ENCODE data around the gene MASP1. TPM values are rescaled to one million over a fixed set of nuclear protein-coding genes. Genes with fewer than 3 reads are reported as not detected.

Gene MASP1
- total and polyA plus RNA-seq, 12 donors, result 0.72 to 19.5 (median 4.9) TPM

- H3K4me3 ChIP-seq, result no peak overlapping the region
- no peaks in the 10 kb centered on the region for H3K4me1 ChIP-seq (replicated peaks in 1 of 2)
- DNase-seq, result peak in 5 of 7 donors; percentile 24 to 51 (median 32)
- intact Hi-C loops (cut with DNase I), result no loop called here
- no peak overlapping the region for H3K27ac ChIP-seq
- no peaks in the 10 kb centered on the region for H3K9me3 ChIP-seq (replicated peaks in 1 of 3)
- H3K27me3 ChIP-seq, result no peaks in the 10 kb centered on the region
- H3K36me3 ChIP-seq (replicated peaks in 1 of 2), result no peaks in the 10 kb centered on the region
- 49 to 59% (median 58%) methylated on average over 5 of the region's 5 CpGs for WGBS, 4 donors
- TF ChIP-seq POLR2A (IDR thresholded peaks at IDR 0.05), result no peak
- no peak for TF ChIP-seq CTCF (IDR thresholded peaks at IDR 0.05)
These were observed 104.6 kb downstream of the MASP1 start for GRCh38 chr3:187186801-187187421.

GRCh38 chr3:187186375-187186774 lies 105.2 kb downstream of the MASP1 start:
- Histone ChIP-seq H3K27me3 (no peaks in the 10 kb centered on the region), H3K9me3 (replicated peaks in 1 of 3) (no peaks in the 10 kb centered on the region), H3K36me3 (replicated peaks in 1 of 2) (no peaks in the 10 kb centered on the region), H3K27ac (no peak overlapping the region), H3K4me1 (replicated peaks in 1 of 2) (no peaks in the 10 kb centered on the region), H3K4me3 (no peak overlapping the region)
- no peak for TF ChIP-seq CTCF (IDR thresholded peaks at IDR 0.05)
- TF ChIP-seq POLR2A (IDR thresholded peaks at IDR 0.05), result no peak
- intact Hi-C loops (cut with DNase I), result no loop called here
- DNase-seq, result no peak
- WGBS, 4 donors, result 68 to 86% (median 78%) methylated on average over 2 of the region's 2 CpGs

GRCh38 chr3:187185759-187186158 lies 105.8 kb downstream of the MASP1 start:
- H3K4me1 ChIP-seq (replicated peaks in 1 of 2), result no peaks in the 10 kb centered on the region
- intact Hi-C loops (cut with DNase I), result no loop called here
- 78 to 94% (median 93%) methylated on average over 4 of the region's 4 CpGs for WGBS, 4 donors

More at GRCh38 chr3:187185759-187186158, 105.8 kb downstream of the MASP1 start:
- no peak overlapping the region for H3K4me3 ChIP-seq
- no peaks in the 10 kb centered on the region for H3K36me3 ChIP-seq (replicated peaks in 1 of 2)
- no peaks in the 10 kb centered on the region for H3K9me3 ChIP-seq (replicated peaks in 1 of 3)
- DNase-seq, result no peak
- TF ChIP-seq POLR2A (IDR thresholded peaks at IDR 0.05) (no peak), CTCF (IDR thresholded peaks at IDR 0.05) (no peak)
- H3K27ac ChIP-seq, result no peak overlapping the region
- H3K27me3 ChIP-seq, result no peaks in the 10 kb centered on the region

Other genes starting within 250 kb of the MASP1 start
- 10 to 100 TPM in 1 of 9 donors, 1 to 10 TPM in 8; 1.5 to 17.9 (median 2.7) TPM for gene RPL39L, start 152.2 kb downstream of the MASP1 start, total RNA-seq
- 1 to 10 TPM; 1.8 to 3.6 (median 3.4) TPM for gene RPL39L, start 152.2 kb downstream of the MASP1 start, polyA plus RNA-seq
- under 1 TPM in 1 of 9 donors, not detected in 8; 0.11 TPM for gene RTP1, start 94.3 kb downstream of the MASP1 start, total RNA-seq
- under 1 TPM in 1 of 3 donors, not detected in 2; 0.03 TPM for gene RTP1, start 94.3 kb downstream of the MASP1 start, polyA plus RNA-seq
- gene RTP4, start 76.6 kb upstream of the MASP1 start, total RNA-seq, result 1 to 10 TPM; 1.0 to 6.7 (median 3.1) TPM
- gene RTP4, start 76.6 kb upstream of the MASP1 start, polyA plus RNA-seq, result 1 to 10 TPM; 3.5 to 4.3 (median 3.6) TPM